GM15510 (cell line): Measurements from ENCODE around the gene NAP1L4.

Source experiments
- POLR2A ChIP-seq: IDR thresholded peaks from 3 replicates; pipeline ENCODE4 v1.6.1; 2011; ENCODE audit warnings: borderline replicate concordance; ENCODE audit not compliant: insufficient read length; ENCODE audit errors: extremely low read depth

The NAP1L4 gene

GRCh38 chr11:2992234-2992996 lies at the start of gene NAP1L4:
TSS of gene NAP1L4 (minus strand) at chr11:2992329. CDS start at chr11:2979220, 13,109 bp downstream.
- TF ChIP-seq POLR2A = peak; percentile 76

GRCh38 chr11:3040881-3041280 lies 48.8 kb upstream of the NAP1L4 start:
- TF ChIP-seq POLR2A = no peak

GRCh38 chr11:3037945-3038271 lies 45.8 kb upstream of the NAP1L4 start:
- TF ChIP-seq POLR2A = no peak

GRCh38 chr11:3037040-3037944 lies 45.2 kb upstream of the NAP1L4 start:
- no peak for TF ChIP-seq POLR2A

- no peak for TF ChIP-seq POLR2A
Observed at GRCh38 chr11:3036419-3036818, 44.3 kb upstream of the NAP1L4 start.

- no peak for TF ChIP-seq POLR2A
Observed at GRCh38 chr11:3035333-3035732, 43.2 kb upstream of the NAP1L4 start.

GRCh38 chr11:3030289-3031070 lies 38.4 kb upstream of the NAP1L4 start:
- TF ChIP-seq POLR2A = no peak

GRCh38 chr11:3028813-3029212 lies 36.7 kb upstream of the NAP1L4 start:
- TF ChIP-seq POLR2A = no peak

GRCh38 chr11:3026803-3027202 lies 34.7 kb upstream of the NAP1L4 start:
- TF ChIP-seq POLR2A = no peak

GRCh38 chr11:3022982-3023381 lies 30.9 kb upstream of the NAP1L4 start:
- no peak for TF ChIP-seq POLR2A

GRCh38 chr11:3022300-3022967 lies 30.3 kb upstream of the NAP1L4 start:
- TF ChIP-seq POLR2A = no peak

GRCh38 chr11:3021125-3021524 lies 29.0 kb upstream of the NAP1L4 start:
- TF ChIP-seq POLR2A = no peak

- TF ChIP-seq POLR2A = no peak
Observed at GRCh38 chr11:3020011-3020410, 27.9 kb upstream of the NAP1L4 start.

- TF ChIP-seq POLR2A = no peak
Observed at GRCh38 chr11:3018596-3018995, 26.5 kb upstream of the NAP1L4 start.

GRCh38 chr11:3016861-3017260 lies 24.7 kb upstream of the NAP1L4 start:
- no peak for TF ChIP-seq POLR2A

GRCh38 chr11:3015796-3016195 lies 23.7 kb upstream of the NAP1L4 start:
- TF ChIP-seq POLR2A = no peak

GRCh38 chr11:3014943-3015342 lies 22.8 kb upstream of the NAP1L4 start:
- no peak for TF ChIP-seq POLR2A
